Neural cell (in vitro differentiated cells): ENCODE measurements around the gene DDX54. TPM values are rescaled to one million over a fixed set of nuclear protein-coding genes. Genes with fewer than 3 reads are reported as not detected.

Experiments
- H2AFZ ChIP-seq: fragments of 200-600, 300-800 bp; sonication (generic), shearing (Covaris generic); 2 replicates; pipeline ENCODE4 v1.6.0; 2014; ENCODE audit warnings: low read depth, mild to moderate bottlenecking, antibody characterized with exemption, low read length, moderate library complexity
- H3F3A ChIP-seq: fragments of 200-600 bp; shearing (Covaris generic); 2 replicates; pipeline ENCODE4 v1.6.1; 2016; ENCODE audit warnings: mild to moderate bottlenecking, moderate library complexity, mixed read lengths, antibody characterized with exemption, low read length; ENCODE audit not compliant: insufficient read depth, poor library complexity, severe bottlenecking
- H3K27ac ChIP-seq: fragments of 200-600, 300-800 bp; sonication (generic), shearing (Covaris generic); 2 replicates; pipeline ENCODE4 v1.5.1; 2014; ENCODE audit warnings: mild to moderate bottlenecking, low read length, moderate library complexity
- H3K27me3 ChIP-seq: fragments of 300-800, 200-600 bp; sonication (generic), shearing (Covaris generic); 2 replicates; pipeline ENCODE4 v1.6.0; 2014; ENCODE audit warnings: mild to moderate bottlenecking, low read depth, low read length, moderate library complexity; ENCODE audit not compliant: insufficient read depth
- H3K36me3 ChIP-seq: fragments of 300-800, 200-600 bp; sonication (generic), shearing (Covaris generic); 2 replicates; pipeline ENCODE4 v1.5.1; 2014; ENCODE audit warnings: mild to moderate bottlenecking, antibody characterized with exemption, low read length, moderate library complexity; ENCODE audit not compliant: insufficient read depth
- H3K4me2 ChIP-seq: fragments of 300-800, 200-600 bp; sonication (generic), shearing (Covaris generic); 2 replicates; pipeline ENCODE4 v1.6.0; 2014; ENCODE audit warnings: mild to moderate bottlenecking, low read length
- H3K4me3 ChIP-seq: fragments of 300-800, 200-600 bp; sonication (generic), shearing (Covaris generic); 2 replicates; pipeline ENCODE4 v1.5.1; 2014; ENCODE audit warnings: mild to moderate bottlenecking, low read length, moderate library complexity
- H3K79me2 ChIP-seq: fragments of 200-600 bp; shearing (Covaris generic); replicated peaks from 2 replicates; pipeline ENCODE4 v1.6.0; 2014; ENCODE audit warnings: mild to moderate bottlenecking, low read length, moderate library complexity; ENCODE audit not compliant: insufficient read depth
- H3K9ac ChIP-seq: fragments of 300-800, 200-600 bp; sonication (generic), shearing (Covaris generic); 2 replicates; pipeline ENCODE4 v1.6.1; 2016; ENCODE audit warnings: mild to moderate bottlenecking, low read length, mixed read lengths
- H3K9me2 ChIP-seq: fragments of 200-600 bp; shearing (Covaris generic); 2 replicates; pipeline ENCODE4 v1.6.1; 2016; ENCODE audit warnings: mild to moderate bottlenecking, low read length, mixed read lengths; ENCODE audit not compliant: insufficient read depth
- H3K9me3 ChIP-seq: fragments of 200-600, 300-800 bp; sonication (generic), shearing (Covaris generic); 2 replicates; pipeline ENCODE4 v1.6.1; 2016; ENCODE audit warnings: mild to moderate bottlenecking, mixed run types, low read length, moderate library complexity, mixed read lengths
- H4K20me1 ChIP-seq: fragments of 200-600 bp; shearing (Covaris generic); 2 replicates; pipeline ENCODE4 v1.6.1; 2016; ENCODE audit warnings: mild to moderate bottlenecking, mixed run types; ENCODE audit not compliant: insufficient read depth
- CTCF ChIP-seq: fragments of 450-650 bp; IDR thresholded peaks from 2 replicates; pipeline ENCODE4 v1.5.1; 2014; ENCODE audit warnings: antibody characterized with exemption, mild to moderate bottlenecking, moderate library complexity; ENCODE audit not compliant: poor library complexity, severe bottlenecking
- EP300 ChIP-seq: fragments of 450-650 bp; conservative IDR thresholded peaks from 2 replicates; pipeline ENCODE4 v1.6.1; 2014; ENCODE audit warnings: antibody characterized with exemption, mild to moderate bottlenecking, moderate library complexity; ENCODE audit not compliant: poor library complexity, severe bottlenecking
- EZH2 ChIP-seq: fragments of 200-600, 300-800 bp; shearing (Covaris generic), sonication (generic); IDR thresholded peaks from 2 replicates; pipeline ENCODE4 v1.6.1; 2014; ENCODE audit warnings: antibody characterized with exemption, low read length, borderline replicate concordance, mild to moderate bottlenecking; ENCODE audit not compliant: insufficient read depth, poor library complexity, severe bottlenecking
- MXI1 ChIP-seq: fragments of 450-650 bp; conservative IDR thresholded peaks from 2 replicates; pipeline ENCODE4 v1.6.1; 2014; ENCODE audit warnings: antibody characterized with exemption, mild to moderate bottlenecking; ENCODE audit not compliant: poor library complexity, severe bottlenecking
- POLR2AphosphoS5 ChIP-seq: IDR thresholded peaks from 2 replicates; pipeline ENCODE4 v1.6.1; 2012
- RAD21 ChIP-seq: fragments of 450-650 bp; conservative IDR thresholded peaks from 2 replicates; pipeline ENCODE4 v1.6.1; 2014; ENCODE audit warnings: antibody characterized with exemption, mild to moderate bottlenecking, moderate library complexity
- SMC3 ChIP-seq: fragments of 450-650 bp; conservative IDR thresholded peaks from 2 replicates; pipeline ENCODE4 v1.6.1; 2014; ENCODE audit warnings: antibody characterized with exemption, mild to moderate bottlenecking, moderate library complexity; ENCODE audit not compliant: poor library complexity
- TAF1 ChIP-seq: IDR thresholded peaks from 2 replicates; pipeline ENCODE4 v1.6.1; 2012; ENCODE audit warnings: low read depth
- polyA plus RNA-seq: library from polyadenylated mRNA; depleted of rRNA; stranded (reverse); fragments of >200 nt; gene quantifications from 2 replicates; pipeline ENCODE4 v1.2.3, GENCODE V29; 2014
- TF ChIP-seq, protein P1 (sequence below): IDR thresholded peaks from 2 replicates; pipeline ENCODE4 v1.6.1; 2012; ENCODE audit warnings: borderline replicate concordance

DDX54 gene
- polyA plus RNA-seq, 1 donor from 2014 or later = 63.3 TPM

DNA sequence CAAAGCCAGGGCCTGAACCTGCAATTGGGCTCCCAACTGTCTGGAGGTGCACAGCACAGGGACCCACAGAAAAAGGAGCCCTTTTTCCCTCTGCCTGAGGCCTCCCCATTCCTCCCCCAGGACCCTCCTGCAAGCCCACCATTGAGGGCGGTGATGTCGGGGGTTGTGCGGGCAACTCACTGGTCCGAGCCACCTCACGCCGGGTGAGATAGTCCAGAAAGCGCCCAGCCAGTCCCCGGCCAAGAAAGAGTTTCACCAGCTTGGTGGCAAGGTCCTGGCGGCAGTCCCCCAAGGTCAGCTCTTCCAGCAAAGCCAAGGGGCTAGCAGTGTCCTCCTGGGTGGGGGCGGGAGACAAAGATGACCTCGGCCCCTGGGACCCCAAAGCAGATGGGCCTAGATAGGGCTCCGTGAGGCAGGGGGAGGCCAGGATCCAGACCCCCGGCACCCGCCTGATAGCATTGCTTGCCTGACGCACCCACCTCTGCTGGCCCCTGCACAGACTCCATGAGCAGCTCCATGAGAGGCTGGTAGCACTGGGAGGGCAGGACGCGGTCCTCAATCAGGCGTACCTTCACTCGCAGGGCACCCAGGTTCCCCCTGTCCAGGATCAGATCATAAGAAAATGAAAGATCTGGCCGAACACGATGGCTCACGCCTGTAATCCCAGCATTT is 69.7 kb downstream of the DDX54 start:
- no peaks in the 10 kb centered on the region for H3K27me3 ChIP-seq
- H3K4me3 ChIP-seq = no peak overlapping the region
- no peak for TF ChIP-seq EZH2
- no peak for TF ChIP-seq TAF1
- no peak for TF ChIP-seq CTCF
- TF ChIP-seq RAD21 = no peak
- no peak for TF ChIP-seq EP300
- no peak for TF ChIP-seq SMC3
- TF ChIP-seq POLR2AphosphoS5 = no peak
- TF ChIP-seq, protein P1, sequence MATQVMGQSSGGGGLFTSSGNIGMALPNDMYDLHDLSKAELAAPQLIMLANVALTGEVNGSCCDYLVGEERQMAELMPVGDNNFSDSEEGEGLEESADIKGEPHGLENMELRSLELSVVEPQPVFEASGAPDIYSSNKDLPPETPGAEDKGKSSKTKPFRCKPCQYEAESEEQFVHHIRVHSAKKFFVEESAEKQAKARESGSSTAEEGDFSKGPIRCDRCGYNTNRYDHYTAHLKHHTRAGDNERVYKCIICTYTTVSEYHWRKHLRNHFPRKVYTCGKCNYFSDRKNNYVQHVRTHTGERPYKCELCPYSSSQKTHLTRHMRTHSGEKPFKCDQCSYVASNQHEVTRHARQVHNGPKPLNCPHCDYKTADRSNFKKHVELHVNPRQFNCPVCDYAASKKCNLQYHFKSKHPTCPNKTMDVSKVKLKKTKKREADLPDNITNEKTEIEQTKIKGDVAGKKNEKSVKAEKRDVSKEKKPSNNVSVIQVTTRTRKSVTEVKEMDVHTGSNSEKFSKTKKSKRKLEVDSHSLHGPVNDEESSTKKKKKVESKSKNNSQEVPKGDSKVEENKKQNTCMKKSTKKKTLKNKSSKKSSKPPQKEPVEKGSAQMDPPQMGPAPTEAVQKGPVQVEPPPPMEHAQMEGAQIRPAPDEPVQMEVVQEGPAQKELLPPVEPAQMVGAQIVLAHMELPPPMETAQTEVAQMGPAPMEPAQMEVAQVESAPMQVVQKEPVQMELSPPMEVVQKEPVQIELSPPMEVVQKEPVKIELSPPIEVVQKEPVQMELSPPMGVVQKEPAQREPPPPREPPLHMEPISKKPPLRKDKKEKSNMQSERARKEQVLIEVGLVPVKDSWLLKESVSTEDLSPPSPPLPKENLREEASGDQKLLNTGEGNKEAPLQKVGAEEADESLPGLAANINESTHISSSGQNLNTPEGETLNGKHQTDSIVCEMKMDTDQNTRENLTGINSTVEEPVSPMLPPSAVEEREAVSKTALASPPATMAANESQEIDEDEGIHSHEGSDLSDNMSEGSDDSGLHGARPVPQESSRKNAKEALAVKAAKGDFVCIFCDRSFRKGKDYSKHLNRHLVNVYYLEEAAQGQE = no peak
- no peak for TF ChIP-seq MXI1
- no peak overlapping the region for H3K27ac ChIP-seq
- no peaks in the 10 kb centered on the region for H4K20me1 ChIP-seq
- no peak overlapping the region for H3K4me2 ChIP-seq
- no peak overlapping the region for H3K9ac ChIP-seq
- H3K79me2 ChIP-seq = no peaks in the 10 kb centered on the region
- H3K9me3 ChIP-seq = no peaks in the 10 kb centered on the region
- no peaks in the 10 kb centered on the region for H3K36me3 ChIP-seq
- no peak overlapping the region for H2AFZ ChIP-seq
- H3K9me2 ChIP-seq = no peaks in the 10 kb centered on the region
- H3F3A ChIP-seq = no peaks in the 10 kb centered on the region

DNA sequence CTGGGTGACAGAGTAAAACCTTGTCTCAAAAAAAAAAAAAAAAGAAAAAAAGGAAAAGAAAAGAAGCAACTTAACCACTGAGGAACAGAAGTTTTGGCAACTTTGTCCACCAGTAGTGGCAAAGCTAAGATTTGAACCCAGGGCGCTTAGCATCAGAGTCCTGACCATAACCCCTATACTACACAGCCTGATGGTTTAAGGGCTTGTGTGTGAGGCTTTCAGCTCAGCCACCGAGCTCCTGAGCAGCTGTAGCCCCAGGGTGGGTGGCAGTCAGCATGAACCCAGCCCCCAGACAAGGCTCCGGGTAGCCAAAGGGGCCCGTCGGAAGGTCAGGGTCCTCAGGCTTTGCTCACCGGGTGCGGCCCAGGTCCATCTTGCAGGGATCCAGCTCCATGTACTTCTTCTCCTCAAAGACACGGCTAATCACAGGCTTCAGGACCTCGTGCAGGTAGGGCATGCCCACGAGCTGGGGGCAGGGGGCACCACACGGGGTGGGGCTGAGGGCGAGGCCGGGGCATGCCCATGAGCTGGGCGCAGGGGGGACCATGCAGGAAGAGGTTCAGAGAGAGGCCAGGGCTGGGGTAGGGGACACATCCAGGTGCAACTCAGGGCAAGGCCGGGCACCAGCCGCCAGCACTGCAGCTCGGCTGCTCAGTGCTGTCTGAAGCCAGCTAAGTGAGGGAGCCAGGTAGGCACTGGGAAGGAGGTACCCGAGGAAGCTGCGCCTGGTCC is 70.7 kb downstream of the DDX54 start:
- Histone ChIP-seq H3K9me2 (no peaks in the 10 kb centered on the region), H3K4me2 (no peak overlapping the region), H3K27me3 (no peaks in the 10 kb centered on the region), H3K36me3 (no peaks in the 10 kb centered on the region), H3F3A (no peaks in the 10 kb centered on the region), H2AFZ (no peak overlapping the region), H3K9ac (no peak overlapping the region), H3K79me2 (no peaks in the 10 kb centered on the region), H3K27ac (no peak overlapping the region), H3K4me3 (no peak overlapping the region), H4K20me1 (no peaks in the 10 kb centered on the region), H3K9me3 (no peaks in the 10 kb centered on the region)
- no peak for TF ChIP-seq EP300
- TF ChIP-seq CTCF = no peak
- no peak for TF ChIP-seq MXI1
- TF ChIP-seq EZH2 = no peak
- TF ChIP-seq, protein P1 = no peak
- no peak for TF ChIP-seq RAD21
- TF ChIP-seq POLR2AphosphoS5 = no peak
- TF ChIP-seq SMC3 = no peak
- TF ChIP-seq TAF1 = no peak
